ENCODE results near the gene TOP3A. TPM values are rescaled to one million over a fixed set of nuclear protein-coding genes. Genes with fewer than 3 reads are reported as not detected.
A peak's percentile ranks its signal among the peaks of the same experiment; 100 is the strongest.

The TOP3A gene
- total and polyA plus RNA-seq, 2 donors (not counting 1 experiment from before 2014, with no cell fraction given), result 13.4 to 55.8 TPM

GRCh38 chr17:18261146-18261515 lies 53.7 kb downstream of the TOP3A start:
- CTCF ChIA-PET, result interaction anchor here (1.2 kb wide), 1 partner anchor 13 kb away, joined by 6 read pairs; no protein-coding TSS in a partner anchor
- peak overlapping the region; percentile 45 to 88 (median 77) for H3K4me3 ChIP-seq (ENCODE audit: control extremely low read depth in 1 of 5, extremely low read depth in 1 of 5, insufficient read depth in 1 of 5, low read depth in 2 of 5, low read length in 4 of 5)
- Mint-ChIP-seq H3K4me3 (peak overlapping the region; percentile 86), H3K4me1 (peaks cover 28% of the 10 kb centered on the region), H3K27ac (peak overlapping the region; percentile 87), H3K9me3 (ENCODE audit: insufficient read depth) (no peaks in the 10 kb centered on the region), H3K27me3 (no peaks in the 10 kb centered on the region)
- H3K9ac ChIP-seq (ENCODE audit: low read length), result peak overlapping the region; percentile 75
- H3K4me2 ChIP-seq (replicated peaks; ENCODE audit: low read depth, low read length, poor library complexity, severe bottlenecking), result peak overlapping the region; percentile 83
- DNase-seq (no peak), ATAC-seq (ENCODE audit: low read depth) (no peak)
- 6% methylated on average over 16 of the region's 16 CpGs for WGBS (ENCODE audit: insufficient coverage)
- POLR2A ChIA-PET, result interaction anchor here (0.6 kb wide), 1 partner anchor 105 kb away, joined by 5 read pairs; no protein-coding TSS in a partner anchor
- peaks cover 28 to 43% of the 10 kb centered on the region in 2 donors for H3K4me1 ChIP-seq (ENCODE audit: control insufficient read depth in 2 of 2, insufficient read depth in 2 of 2, low read length in 2 of 2)
- peaks cover 50% of the 10 kb centered on the region for H3K79me2 ChIP-seq (ENCODE audit: control insufficient read depth, insufficient read depth, low read length)
- peaks cover 0 to 29% of the 10 kb centered on the region in 2 experiments for H3K36me3 ChIP-seq (replicated peaks in 1 of 2; ENCODE audit: control extremely low read depth in 1 of 2, control insufficient read depth in 1 of 2, extremely low read depth in 1 of 2, insufficient read depth in 2 of 2, low read length in 1 of 2)
- TF ChIP-seq, protein P1, sequence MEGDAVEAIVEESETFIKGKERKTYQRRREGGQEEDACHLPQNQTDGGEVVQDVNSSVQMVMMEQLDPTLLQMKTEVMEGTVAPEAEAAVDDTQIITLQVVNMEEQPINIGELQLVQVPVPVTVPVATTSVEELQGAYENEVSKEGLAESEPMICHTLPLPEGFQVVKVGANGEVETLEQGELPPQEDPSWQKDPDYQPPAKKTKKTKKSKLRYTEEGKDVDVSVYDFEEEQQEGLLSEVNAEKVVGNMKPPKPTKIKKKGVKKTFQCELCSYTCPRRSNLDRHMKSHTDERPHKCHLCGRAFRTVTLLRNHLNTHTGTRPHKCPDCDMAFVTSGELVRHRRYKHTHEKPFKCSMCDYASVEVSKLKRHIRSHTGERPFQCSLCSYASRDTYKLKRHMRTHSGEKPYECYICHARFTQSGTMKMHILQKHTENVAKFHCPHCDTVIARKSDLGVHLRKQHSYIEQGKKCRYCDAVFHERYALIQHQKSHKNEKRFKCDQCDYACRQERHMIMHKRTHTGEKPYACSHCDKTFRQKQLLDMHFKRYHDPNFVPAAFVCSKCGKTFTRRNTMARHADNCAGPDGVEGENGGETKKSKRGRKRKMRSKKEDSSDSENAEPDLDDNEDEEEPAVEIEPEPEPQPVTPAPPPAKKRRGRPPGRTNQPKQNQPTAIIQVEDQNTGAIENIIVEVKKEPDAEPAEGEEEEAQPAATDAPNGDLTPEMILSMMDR (IDR thresholded peaks at IDR 0.05), result no peak
- no peak for TF ChIP-seq EZH2 (IDR thresholded peaks at IDR 0.05; ENCODE audit: borderline replicate concordance, insufficient read depth, low read depth, low read length, poor library complexity, severe bottlenecking)
- no peaks in the 10 kb centered on the region for H3K9me3 ChIP-seq (ENCODE audit: control extremely low read depth in 1 of 3, control insufficient read depth in 2 of 3, insufficient read depth in 1 of 3, low read length in 2 of 3)
- H4K20me1 ChIP-seq (ENCODE audit: control insufficient read depth, insufficient read depth, low read length, poor library complexity, severe bottlenecking), result peaks cover 22% of the 10 kb centered on the region
- intact Hi-C loops (cut with micrococcal nuclease), result no loop called here
- H3K27me3 ChIP-seq (replicated peaks in 1 of 4; ENCODE audit: control extremely low read depth in 1 of 4, control insufficient read depth in 3 of 4, insufficient read depth in 4 of 4, low read length in 3 of 4), result no peaks in the 10 kb centered on the region
- peak overlapping the region; percentile 84 to 89 for H3K27ac ChIP-seq (ENCODE audit: low read length in 2 of 2)
- peak overlapping the region; percentile 87 for H2AFZ ChIP-seq (ENCODE audit: insufficient read depth, low read depth, low read length, poor library complexity, severe bottlenecking)

DNA sequence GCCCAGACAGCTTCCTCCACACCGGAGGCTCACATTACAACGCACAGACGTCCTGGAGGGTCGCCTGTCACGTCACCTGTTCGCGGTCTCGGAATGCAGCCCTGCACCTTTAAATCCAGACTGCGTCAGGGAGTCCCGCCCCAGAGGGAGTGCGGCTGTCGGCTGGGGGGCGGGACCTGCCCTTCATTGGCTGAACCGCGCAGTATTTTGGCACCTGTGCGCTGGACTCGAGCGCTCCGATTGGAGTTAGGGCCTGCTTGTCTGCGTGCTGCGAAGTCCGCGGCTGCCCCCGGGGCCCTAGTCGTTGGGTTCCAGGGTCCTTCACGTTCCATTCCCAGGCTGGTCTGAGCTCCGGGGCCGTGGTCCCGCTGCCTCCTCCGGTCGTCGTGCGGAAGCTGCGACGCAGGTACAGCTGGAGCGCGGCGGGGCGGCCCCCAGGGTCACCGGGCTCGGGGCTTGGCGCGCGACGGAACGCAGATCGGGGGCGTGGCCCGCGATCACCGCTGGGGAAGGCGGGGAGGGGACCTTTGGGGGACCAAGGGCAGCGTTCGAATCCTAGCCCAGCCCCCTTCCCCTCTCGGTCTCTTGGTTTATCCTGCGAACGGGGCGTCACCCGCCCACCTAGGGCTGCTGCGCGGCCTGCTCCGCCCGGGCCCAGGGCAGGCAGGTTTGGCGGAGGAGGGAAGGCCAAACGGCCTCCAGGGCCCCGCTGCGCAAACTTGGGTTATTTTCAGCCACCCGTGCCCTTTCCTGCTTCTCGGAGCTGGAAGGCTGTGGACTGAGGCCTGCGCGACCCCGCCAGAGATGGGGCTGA lies 54.3 kb downstream of the TOP3A start, which contains the start of gene MIEF2:
Gene MIEF2, plus strand, starts transcription at position 331 of the 814 bp plus-strand sequence. CDS start 2,059 bp downstream, outside the sequence.
- Histone ChIP-seq H3K9me3 (ENCODE audit: control extremely low read depth in 1 of 3, control insufficient read depth in 2 of 3, insufficient read depth in 1 of 3, low read length in 2 of 3) (no peaks in the 10 kb centered on the region), H3K36me3 (replicated peaks in 1 of 2; ENCODE audit: control extremely low read depth in 1 of 2, control insufficient read depth in 1 of 2, extremely low read depth in 1 of 2, insufficient read depth in 2 of 2, low read length in 1 of 2) (peaks cover 0 to 33% of the 10 kb centered on the region in 2 experiments), H4K20me1 (ENCODE audit: control insufficient read depth, insufficient read depth, low read length, poor library complexity, severe bottlenecking) (peaks cover 28% of the 10 kb centered on the region), H3K27me3 (replicated peaks in 1 of 4; ENCODE audit: control extremely low read depth in 1 of 4, control insufficient read depth in 3 of 4, insufficient read depth in 4 of 4, low read length in 3 of 4) (no peaks in the 10 kb centered on the region), H3K79me2 (ENCODE audit: control insufficient read depth, insufficient read depth, low read length) (peaks cover 56% of the 10 kb centered on the region), H3K4me3 (ENCODE audit: control extremely low read depth in 1 of 5, extremely low read depth in 1 of 5, insufficient read depth in 1 of 5, low read depth in 2 of 5, low read length in 4 of 5) (peak within 1 kb of the TSS; percentile 45 to 88 (median 77)), H3K27ac (ENCODE audit: low read length in 2 of 2) (peak within 1 kb of the TSS; percentile 84 to 89), H3K9ac (ENCODE audit: low read length) (peak within 1 kb of the TSS; percentile 75), H3K4me1 (ENCODE audit: control insufficient read depth in 2 of 2, insufficient read depth in 2 of 2, low read length in 2 of 2) (peaks cover 28 to 43% of the 10 kb centered on the region in 2 donors), H3K4me2 (replicated peaks; ENCODE audit: low read depth, low read length, poor library complexity, severe bottlenecking) (peak within 1 kb of the TSS; percentile 83), H2AFZ (ENCODE audit: insufficient read depth, low read depth, low read length, poor library complexity, severe bottlenecking) (peak within 1 kb of the TSS; percentile 87)
- TF ChIP-seq, protein P1 (IDR thresholded peaks at IDR 0.05), result no peak
- TF ChIP-seq EZH2 (IDR thresholded peaks at IDR 0.05; ENCODE audit: borderline replicate concordance, insufficient read depth, low read depth, low read length, poor library complexity, severe bottlenecking), result no peak
- Mint-ChIP-seq H3K9me3 (ENCODE audit: insufficient read depth) (no peaks in the 10 kb centered on the region), H3K4me1 (peaks cover 31% of the 10 kb centered on the region), H3K27me3 (no peaks in the 10 kb centered on the region), H3K27ac (peak within 1 kb of the TSS; percentile 87), H3K4me3 (peak within 1 kb of the TSS; percentile 86)
- ChIA-PET POLR2A (interaction anchor here (1.0 kb wide), 1 partner anchor 55 kb away, joined by 4 read pairs; the partner anchor contains the start of genes SMCR8 and TOP3A), CTCF (interaction anchor here (1.2 kb wide), 1 partner anchor 13 kb away, joined by 6 read pairs; no protein-coding TSS in a partner anchor)
- WGBS (ENCODE audit: insufficient coverage), result under 1% methylated on average over 72 of the region's 72 CpGs
- ATAC-seq (ENCODE audit: low read depth) (peak; percentile 85), DNase-seq (peak; percentile 94)
- intact Hi-C loops (cut with micrococcal nuclease), result loop anchor here (1.0 kb wide), 2 partner anchors 35 to 55 kb away; partner anchors contain the start of genes LLGL1 and SMCR8
